ENCODE results near the gene TLE6. TPM values are rescaled to one million over a fixed set of nuclear protein-coding genes. Genes with fewer than 3 reads are reported as not detected.
A peak's percentile ranks its signal among the peaks of the same experiment; 100 is the strongest.

TLE6 gene
- total and polyA plus RNA-seq, 2 of the 4 experiments (the other 2 are of a cell fraction), result under 0.01 to 0.17 TPM

GRCh38 chr19:2997720-2998119 lies 20.4 kb downstream of the TLE6 start:
- Histone ChIP-seq H2BK120ac (ENCODE audit: low read depth, low read length) (no peak overlapping the region), H3K4me2 (ENCODE audit: low read depth, low read length) (no peak overlapping the region), H2BK5ac (ENCODE audit: low read depth, low read length, poor library complexity, severe bottlenecking) (no peak overlapping the region), H3K79me1 (ENCODE audit: low read depth in 1 of 2, low read length in 2 of 2) (no peaks in the 10 kb centered on the region), H3K9ac (ENCODE audit: low read depth, low read length) (no peak overlapping the region), H3K14ac (replicated peaks; ENCODE audit: low read depth, low read length) (no peak overlapping the region), H2BK20ac (ENCODE audit: low read depth, low read length) (no peak overlapping the region), H2AFZ (replicated peaks; ENCODE audit: low read length, poor library complexity) (peak overlapping the region; percentile 8), H3K18ac (ENCODE audit: low read depth, low read length) (no peak overlapping the region), H3K4ac (ENCODE audit: low read depth, low read length) (no peak overlapping the region), H4K8ac (ENCODE audit: low read depth in 2 of 2, low read length in 2 of 2) (no peak overlapping the region), H3K23ac (ENCODE audit: low read depth, low read length) (no peak overlapping the region), H3K4me3 (ENCODE audit: insufficient read depth, low read depth, low read length) (no peak overlapping the region), H2BK15ac (ENCODE audit: low read depth, low read length) (no peak overlapping the region), H3K27me3 (ENCODE audit: control insufficient read depth, insufficient read depth, low read length) (peaks cover 3% of the 10 kb centered on the region; the same call in 1 of the 2 replicates), H3K56ac (ENCODE audit: extremely low read depth, insufficient read depth, low read length) (no peak overlapping the region), H4K91ac (ENCODE audit: insufficient read depth, low read depth, low read length) (no peak overlapping the region), H3K4me1 (ENCODE audit: control insufficient read depth, insufficient read depth, low read length) (no peaks in the 10 kb centered on the region), H4K20me1 (ENCODE audit: insufficient read depth, low read length) (no peaks in the 10 kb centered on the region), H3K36me3 (ENCODE audit: control insufficient read depth, insufficient read depth, low read length) (no peaks in the 10 kb centered on the region), H3K27ac (ENCODE audit: insufficient read depth, low read length) (no peak overlapping the region), H2AK5ac (ENCODE audit: low read depth, low read length) (no peak overlapping the region), H3K9me1 (ENCODE audit: insufficient read depth, low read length) (no peaks in the 10 kb centered on the region), H2AK9ac (replicated peaks; ENCODE audit: low read depth, low read length, poor library complexity) (no peak overlapping the region), H3K9me3 (ENCODE audit: control insufficient read depth, insufficient read depth, low read length) (peaks cover 2% of the 10 kb centered on the region), H4K5ac (ENCODE audit: low read depth, low read length) (no peak overlapping the region)
- ChIA-PET POLR2A (ENCODE audit: unreplicated experiment) (no interaction called here), CTCF (no interaction called here)
- BruUV-seq (replicated peaks), result no TSS peak
- ATAC-seq (ENCODE audit: low read depth) (no peak), DNase-seq (no peak)
- in situ Hi-C loops (cut with MboI; ENCODE audit: low sequenced_read_pairs), result no loop called here
- dilution Hi-C loops (cut with HindIII; ENCODE audit: low sequenced_read_pairs, unreplicated experiment), result no loop called here
- TF ChIP-seq RAD21 (IDR thresholded peaks at IDR 0.05; ENCODE audit: low read length) (no peak), ELK1 (IDR thresholded peaks at IDR 0.05; ENCODE audit: borderline replicate concordance, low read depth, low read length) (no peak), MAFK (IDR thresholded peaks at IDR 0.05; ENCODE audit: low read depth, low read length) (no peak), NFE2L2 (IDR thresholded peaks at IDR 0.05; ENCODE audit: low read depth, low read length) (no peak), POLR2A (IDR thresholded peaks at IDR 0.05; ENCODE audit: low read depth, low read length) (no peak), RCOR1 (IDR thresholded peaks at IDR 0.05; ENCODE audit: insufficient replicate concordance, low read length) (no peak), CEBPB (IDR thresholded peaks at IDR 0.05; ENCODE audit: low read depth, low read length) (no peak), BHLHE40 (IDR thresholded peaks at IDR 0.05; ENCODE audit: low read depth, low read length) (no peak), CHD1 (IDR thresholded peaks at IDR 0.05; ENCODE audit: low read depth, low read length) (no peak), RFX5 (IDR thresholded peaks at IDR 0.05; ENCODE audit: low read depth, low read length) (no peak), FOS (IDR thresholded peaks at IDR 0.05; ENCODE audit: low read depth, low read length) (no peak)
- intact Hi-C loops (cut with micrococcal nuclease), result no loop called here
- WGBS, 2 experiments (ENCODE audit: extremely low coverage in 2 of 2, insufficient read length in 1 of 2), result 20% methylated on average over 1 of the region's 13 CpGs; no CpG with 5 or more reads in 1 of the 2 experiments
